Stimulated activated CD8-positive, alpha-beta memory T cell treated with anti-CD3 and anti-CD28 coated beads, Interleukin-4, amount 100 ng/mL, for 1 hour (primary cell): ENCODE data around the gene GPR15.
A peak's percentile ranks its signal among the peaks of the same experiment; 100 is the strongest.
"Not testable (repeated sequence)": the region's sequence is repeated elsewhere in the genome, so short reads cannot be mapped to it uniquely, and the experiment has no call there.

Experiments used
- DNase-seq, 2 donors: peaks; one replicate each; pipeline ENCODE4 v3.0.0-alpha.2; 2020; ENCODE audit warnings: low read depth in 2 of 2, low spot score in 1 of 2

The GPR15 gene

GRCh38 chr3:98556164-98557130 is 24.7 kb downstream of the GPR15 start:
- peak in 1 of 2 donors; percentile 29 for DNase-seq

- no peak for DNase-seq
These were observed 25.7 kb downstream of the GPR15 start for GRCh38 chr3:98557324-98558010.

- no peak for DNase-seq
These were observed 26.5 kb downstream of the GPR15 start for GRCh38 chr3:98558100-98558827.

GRCh38 chr3:98559769-98560168 is 28.0 kb downstream of the GPR15 start:
- DNase-seq = not testable (repeated sequence)

- DNase-seq = no peak
These were observed 29.1 kb downstream of the GPR15 start for GRCh38 chr3:98560911-98561310.

GRCh38 chr3:98561727-98562521 is 30.1 kb downstream of the GPR15 start:
- no peak for DNase-seq

GRCh38 chr3:98563661-98564281 is 32.0 kb downstream of the GPR15 start:
- no peak for DNase-seq

GRCh38 chr3:98564282-98565005 is 32.7 kb downstream of the GPR15 start:
- DNase-seq = no peak

- DNase-seq = no peak
These were observed 33.5 kb downstream of the GPR15 start for GRCh38 chr3:98565237-98565643.

- DNase-seq = no peak
These were observed 34.1 kb downstream of the GPR15 start for GRCh38 chr3:98565843-98566242.

- DNase-seq = no peak
These were observed 36.0 kb downstream of the GPR15 start for GRCh38 chr3:98567666-98568270.

GRCh38 chr3:98568402-98568801 is 36.6 kb downstream of the GPR15 start:
- no peak for DNase-seq

GRCh38 chr3:98573181-98573728 is 41.5 kb downstream of the GPR15 start:
- no peak for DNase-seq

GRCh38 chr3:98574132-98574531 is 42.4 kb downstream of the GPR15 start:
- no peak for DNase-seq

- no peak for DNase-seq
These were observed 45.6 kb downstream of the GPR15 start for GRCh38 chr3:98577178-98577895.

GRCh38 chr3:98580401-98581386 is 48.9 kb downstream of the GPR15 start:
- no peak for DNase-seq

GRCh38 chr3:98581474-98581873 is 49.7 kb downstream of the GPR15 start:
- DNase-seq = no peak
